Stimulated activated CD4-positive, alpha-beta T cell treated with anti-CD3 and anti-CD28 coated beads, Interleukin-1b, Interleukin-23, amount 100 ng/mL, for 24 hours (primary cell): ENCODE results near the gene UCHL5.

Experiments used
- DNase-seq, 4 experiments: peaks; one replicate each; pipeline ENCODE4 v3.0.0-alpha.2; 2020; ENCODE audit warnings: low read depth in 4 of 4, low spot score in 1 of 4

UCHL5 gene

GRCh38 chr1:192967901-192968300 lies 91.3 kb downstream of the UCHL5 start:
- DNase-seq = no peak

DNA sequence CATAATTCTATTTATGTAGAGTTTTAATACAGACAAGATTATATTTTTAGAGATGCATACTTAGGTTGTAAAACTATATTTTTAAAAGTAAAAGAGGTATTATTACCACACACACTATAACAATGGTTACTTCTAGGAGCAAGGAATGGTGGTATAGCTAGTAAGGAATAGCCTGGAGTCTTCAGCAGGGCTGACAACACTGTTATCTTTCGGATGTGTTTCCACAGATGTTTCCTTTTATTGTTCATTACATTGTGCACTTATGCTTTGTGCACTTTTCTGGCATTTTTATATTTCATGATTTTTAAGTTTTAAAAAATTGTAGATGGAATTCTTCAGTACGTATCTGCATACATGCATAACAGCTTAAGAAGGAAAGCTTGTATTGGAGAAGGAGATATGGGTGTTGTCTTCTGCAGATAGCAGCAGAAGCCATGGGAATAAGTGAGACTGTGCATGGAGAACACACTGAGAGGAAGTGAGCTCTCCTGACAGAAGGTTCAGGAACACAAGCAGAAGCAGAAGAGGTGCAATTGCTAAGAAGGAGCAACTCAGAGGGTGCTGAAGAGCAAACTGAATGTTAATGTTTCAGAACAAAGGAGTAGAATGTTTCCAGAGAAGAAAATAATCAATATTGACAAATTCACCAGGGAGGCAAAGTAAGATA lies 91.8 kb downstream of the UCHL5 start:
- no peak for DNase-seq

GRCh38 chr1:192966073-192966472 lies 93.1 kb downstream of the UCHL5 start:
- DNase-seq = no peak

- DNase-seq = no peak
Measured at GRCh38 chr1:192962901-192963300, 96.3 kb downstream of the UCHL5 start.
